HG03460 (cell line): ENCODE results near the gene SNRPA1.
A peak's percentile ranks its signal among the peaks of the same experiment; 100 is the strongest.
"Not testable (repeated sequence)": the region's sequence is repeated elsewhere in the genome, so short reads cannot be mapped to it uniquely, and the experiment has no call there.

Experiments used
- ATAC-seq: cut with Tn5 transposase; IDR thresholded peaks from one replicate; pipeline ENCODE4 v1.9.1; 2021; ENCODE audit not compliant: unreplicated experiment

The SNRPA1 gene

GRCh38 chr15:101294731-101295606 lies at the start of gene SNRPA1:
Gene SNRPA1, minus strand, starts transcription at chr15:101295248. Its CDS starts 70 bp downstream, at chr15:101295178.
- peak; percentile 74 for ATAC-seq

GRCh38 chr15:101342056-101342455 lies 47.0 kb upstream of the SNRPA1 start:
- ATAC-seq = no peak

GRCh38 chr15:101338502-101339057 lies 43.5 kb upstream of the SNRPA1 start:
- no peak for ATAC-seq

- no peak for ATAC-seq
These were observed 42.9 kb upstream of the SNRPA1 start for GRCh38 chr15:101337976-101338375.

- ATAC-seq = not testable (repeated sequence)
These were observed 39.1 kb upstream of the SNRPA1 start for GRCh38 chr15:101333907-101334789.

GRCh38 chr15:101332061-101332467 lies 37.0 kb upstream of the SNRPA1 start:
- no peak for ATAC-seq

- ATAC-seq = no peak
These were observed 34.9 kb upstream of the SNRPA1 start for GRCh38 chr15:101329867-101330380.

GRCh38 chr15:101329309-101329863 lies 34.3 kb upstream of the SNRPA1 start:
- ATAC-seq = no peak

GRCh38 chr15:101328001-101328400 lies 33.0 kb upstream of the SNRPA1 start:
- no peak for ATAC-seq

- ATAC-seq = no peak
These were observed 32.2 kb upstream of the SNRPA1 start for GRCh38 chr15:101327147-101327740.

GRCh38 chr15:101326462-101327146 lies 31.6 kb upstream of the SNRPA1 start:
- ATAC-seq = no peak

GRCh38 chr15:101326026-101326315 lies 30.9 kb upstream of the SNRPA1 start:
- no peak for ATAC-seq

GRCh38 chr15:101325263-101326025 lies 30.4 kb upstream of the SNRPA1 start:
- no peak for ATAC-seq

- ATAC-seq = no peak
These were observed 29.6 kb upstream of the SNRPA1 start for GRCh38 chr15:101324524-101325177.

- no peak for ATAC-seq
These were observed 28.9 kb upstream of the SNRPA1 start for GRCh38 chr15:101323793-101324523.

GRCh38 chr15:101322854-101323477 lies 27.9 kb upstream of the SNRPA1 start:
- ATAC-seq = no peak

GRCh38 chr15:101322016-101322695 lies 27.1 kb upstream of the SNRPA1 start:
- no peak for ATAC-seq
